H54 (cell line): ENCODE measurements around the gene SPNS3.

Experiments
- DNase-seq: peaks from one replicate; pipeline ENCODE4 v3.0.0; 2011; ENCODE audit warnings: low spot score, mixed read lengths; ENCODE audit not compliant: insufficient read length
- FAIRE-seq: peaks from 3 replicates; lab custom pipeline; 2011; peaks lifted over from hg19 to GRCh38; lab: Jason Lieb, UNC
- POLR2A ChIP-seq: IDR thresholded peaks from 2 replicates; pipeline ENCODE4 v1.6.1; 2011; ENCODE audit warnings: low read depth, mild to moderate bottlenecking, low read length

SPNS3 gene

DNA sequence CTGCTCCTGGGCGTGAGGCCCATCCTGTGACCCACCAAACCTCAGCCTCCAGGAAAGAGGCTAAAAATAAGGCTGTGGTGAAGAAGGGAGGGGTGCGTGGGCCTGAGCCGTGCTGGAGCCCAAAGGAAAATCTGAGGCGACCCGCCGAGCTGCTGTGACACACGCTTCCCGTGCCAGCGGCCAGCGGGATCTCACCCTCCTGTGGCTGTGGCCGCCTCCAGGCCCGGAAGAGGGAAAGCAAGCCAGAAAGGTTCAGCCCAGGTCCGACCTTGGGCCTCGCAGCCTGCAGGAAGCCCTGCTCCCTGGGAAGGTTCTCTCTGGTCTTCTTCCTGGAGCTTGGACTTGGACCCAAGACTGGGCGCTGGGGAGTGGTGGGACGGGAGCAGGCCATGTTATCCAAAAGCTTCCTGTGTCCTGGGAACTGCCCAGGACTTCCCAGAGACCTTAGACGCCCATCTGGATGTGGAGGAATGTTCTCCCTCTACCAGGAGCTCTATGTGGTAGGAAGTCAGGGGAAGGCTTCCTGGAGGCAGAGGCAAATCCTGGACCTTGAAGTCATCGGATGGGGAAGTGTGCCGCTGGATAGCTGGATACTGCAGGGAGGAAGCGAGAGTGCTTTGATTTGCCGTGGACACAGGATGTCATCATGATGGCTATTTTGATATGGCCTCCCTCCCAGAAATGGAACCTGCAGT is 76.3 kb downstream of the SPNS3 start:
- no peak for TF ChIP-seq POLR2A
- FAIRE-seq (no peak), DNase-seq (no peak)

DNA sequence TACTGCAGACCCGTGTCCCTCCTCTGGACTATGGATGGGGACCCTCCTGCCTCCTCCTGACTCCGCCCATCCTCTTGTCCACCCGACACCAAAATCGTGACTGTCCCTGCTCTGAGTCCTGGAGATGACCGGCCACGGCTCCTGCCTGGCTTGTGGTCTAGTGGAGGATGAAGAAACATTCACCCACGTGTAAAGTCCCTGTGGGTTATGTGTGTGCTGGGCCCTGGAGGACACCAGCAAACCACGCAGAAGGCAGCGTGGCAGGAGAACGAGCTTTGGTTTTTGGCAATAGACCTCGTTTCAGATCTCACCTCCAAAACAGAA is 76.8 kb downstream of the SPNS3 start:
- no peak for FAIRE-seq
- TF ChIP-seq POLR2A: no peak
- no peak for DNase-seq

DNA sequence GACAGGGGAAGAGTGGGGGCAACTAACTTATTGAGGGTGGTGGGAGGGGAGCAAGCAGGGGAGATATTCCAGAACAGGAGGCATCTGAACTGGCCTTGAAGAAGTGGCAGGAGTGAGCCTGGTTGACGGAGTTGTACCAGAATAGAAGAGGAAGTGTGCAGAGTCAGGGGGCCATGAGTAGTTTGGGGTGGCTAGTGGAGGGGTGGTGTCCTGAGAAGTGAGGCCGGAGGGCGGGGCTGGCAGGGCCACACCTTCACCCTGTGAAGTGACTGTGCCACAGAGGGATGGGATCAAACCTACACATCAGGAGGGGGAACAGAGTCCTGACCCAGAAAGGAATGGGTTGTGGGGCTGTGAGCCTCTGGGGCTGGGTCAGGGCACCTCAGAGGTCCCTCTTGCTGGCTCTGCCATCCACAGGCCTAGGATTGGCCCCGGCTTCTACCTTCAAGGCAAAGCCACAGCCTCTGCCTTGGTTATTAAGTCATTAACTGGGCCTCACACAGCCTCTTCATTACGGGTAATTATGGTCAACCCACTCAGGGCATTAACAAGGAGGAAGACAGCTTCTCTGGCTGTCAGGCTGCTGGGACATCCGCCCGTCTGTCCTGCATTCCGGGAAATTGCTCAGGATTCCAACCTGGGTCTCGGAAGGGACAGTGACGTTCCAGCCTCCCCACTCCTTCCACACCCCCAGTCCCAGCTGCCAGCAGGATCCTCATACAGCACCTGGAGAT is 77.6 kb downstream of the SPNS3 start:
- no peak for DNase-seq
- FAIRE-seq: no peak
- TF ChIP-seq POLR2A: no peak

DNA sequence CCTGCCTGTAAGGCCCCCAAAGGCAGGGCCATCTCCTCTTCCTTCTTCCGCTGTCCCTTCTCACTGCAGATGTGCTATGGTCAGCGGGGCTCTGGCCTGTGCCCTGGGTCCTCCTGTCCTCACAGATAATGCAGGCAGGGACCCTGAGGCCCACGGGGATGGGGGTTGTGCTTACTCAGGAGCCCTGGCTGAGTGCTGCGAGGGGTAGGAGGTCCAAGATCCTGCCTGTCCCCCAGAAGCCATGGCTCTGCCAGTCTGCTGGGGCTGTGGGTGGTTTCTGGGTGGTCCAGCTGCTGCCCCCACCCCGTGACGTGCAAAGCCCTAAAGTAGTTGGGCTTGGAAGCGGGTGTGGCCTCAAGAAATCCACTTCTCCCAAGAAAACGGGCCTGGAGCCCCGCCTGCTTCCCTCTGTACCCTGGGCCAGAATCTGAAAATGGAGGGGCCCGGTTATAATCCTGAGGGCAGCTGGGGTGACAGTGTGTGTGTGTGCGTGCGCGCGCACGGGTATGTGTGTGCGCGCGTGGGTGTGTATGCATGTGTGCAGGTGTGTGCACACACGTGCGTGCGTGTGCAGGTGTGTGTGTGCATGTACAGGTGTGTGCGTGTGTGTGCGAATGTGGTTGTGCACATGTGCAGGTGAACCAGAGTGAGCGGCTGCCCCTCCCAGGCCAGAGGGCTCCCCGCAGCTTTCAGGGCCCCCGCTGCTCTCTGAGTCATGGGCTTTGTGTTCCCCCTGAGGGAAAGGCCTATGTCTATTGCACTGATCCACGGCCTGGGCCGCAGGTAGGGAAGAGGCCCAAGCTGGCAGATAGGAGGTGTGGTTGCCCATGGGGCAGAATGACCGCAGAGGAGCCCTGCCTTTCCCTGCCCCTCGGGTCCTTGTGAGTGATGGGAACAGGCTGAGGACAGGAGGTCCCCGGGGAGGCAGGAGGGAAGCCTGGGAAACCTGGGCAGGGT is 78.7 kb downstream of the SPNS3 start:
- DNase-seq (no peak), FAIRE-seq (no peak)
- no peak for TF ChIP-seq POLR2A

DNA sequence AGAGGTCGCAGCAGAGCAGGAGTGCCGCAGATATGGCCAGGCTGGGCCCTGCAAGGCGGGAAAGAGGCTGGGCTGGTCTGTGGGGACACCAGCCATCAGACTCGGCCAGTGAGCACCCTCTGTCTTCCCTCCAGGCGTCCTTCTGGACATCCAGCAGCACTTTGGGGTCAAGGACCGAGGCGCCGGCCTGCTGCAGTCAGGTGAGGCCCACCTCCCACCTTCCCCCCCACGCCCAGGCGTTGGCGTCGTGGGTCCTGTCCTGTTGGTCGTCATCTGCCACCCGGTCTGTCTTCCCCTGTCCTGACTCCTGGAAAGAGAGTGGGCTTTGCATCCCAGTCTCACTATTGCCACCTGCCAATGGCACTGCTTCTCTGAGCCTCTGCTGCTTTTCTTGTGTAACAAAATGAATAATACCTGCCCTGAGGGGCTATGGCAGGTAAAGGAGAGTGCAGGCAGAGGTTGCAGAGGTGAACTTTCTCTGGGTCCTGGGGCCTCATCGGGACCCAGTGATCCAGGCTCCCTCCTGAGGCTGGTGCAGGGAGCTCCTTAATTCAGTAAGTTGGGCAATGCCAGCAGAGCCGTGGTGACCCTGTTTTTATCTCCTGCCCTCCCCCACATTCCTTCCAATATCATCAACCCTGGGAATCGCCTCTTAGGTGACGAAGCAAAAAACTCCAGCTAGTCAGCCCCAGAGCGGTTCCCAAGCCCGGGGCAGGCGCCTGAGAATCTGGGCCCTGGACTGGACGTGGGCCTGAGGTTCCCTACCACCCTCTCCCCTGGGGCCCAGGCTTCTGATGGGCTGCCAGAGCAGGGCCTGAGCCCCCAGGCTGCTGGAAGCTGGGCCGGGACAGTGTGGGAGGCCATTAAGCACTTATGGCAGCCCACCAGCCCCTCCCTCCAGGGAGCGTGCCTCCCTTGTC is 79.6 kb downstream of the SPNS3 start:
- no peak for TF ChIP-seq POLR2A
- no peak for DNase-seq
- no peak for FAIRE-seq

DNA sequence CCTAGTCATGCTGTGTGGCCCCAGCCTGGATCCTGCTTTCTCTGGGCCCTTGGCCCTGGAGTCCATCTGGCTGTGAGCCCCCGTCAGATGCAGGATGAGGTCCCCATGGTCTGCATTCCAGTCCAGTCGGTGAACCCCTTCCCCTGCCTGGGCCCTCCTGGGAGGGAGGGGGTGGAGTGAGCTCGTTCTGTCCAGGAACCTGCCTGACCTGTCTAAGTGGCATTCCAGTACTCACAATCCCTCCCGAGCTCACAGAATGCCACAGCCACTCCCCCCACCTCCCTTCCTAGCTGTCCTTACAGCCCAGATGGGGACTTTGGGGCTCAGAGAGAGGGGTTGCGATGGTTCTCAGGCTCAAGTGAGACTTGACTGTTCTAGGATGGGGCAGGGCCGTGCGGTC is 80.5 kb downstream of the SPNS3 start:
- DNase-seq (no peak), FAIRE-seq (no peak)
- TF ChIP-seq POLR2A: no peak

DNA sequence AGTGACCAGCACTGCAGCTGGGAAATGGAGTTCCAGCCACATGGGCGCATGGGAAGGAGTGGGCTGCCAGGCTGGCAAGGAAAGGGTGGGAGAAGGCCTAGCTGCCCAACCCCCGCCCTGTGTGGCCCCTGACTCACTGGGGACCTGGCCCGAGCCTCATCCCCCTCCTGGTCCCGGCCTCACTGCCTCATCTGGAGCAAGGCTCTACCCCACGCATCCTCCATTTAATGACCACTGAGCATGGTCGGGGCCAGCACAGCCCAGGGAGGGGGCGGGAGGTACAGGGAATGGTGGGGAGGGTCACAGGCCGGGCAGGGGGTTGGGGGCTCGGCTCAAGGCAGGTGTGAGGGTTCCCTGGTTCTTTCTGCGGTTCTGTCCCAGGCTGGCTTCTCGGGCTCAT is 81.0 kb downstream of the SPNS3 start:
- FAIRE-seq (no peak), DNase-seq (no peak)
- no peak for TF ChIP-seq POLR2A

DNA sequence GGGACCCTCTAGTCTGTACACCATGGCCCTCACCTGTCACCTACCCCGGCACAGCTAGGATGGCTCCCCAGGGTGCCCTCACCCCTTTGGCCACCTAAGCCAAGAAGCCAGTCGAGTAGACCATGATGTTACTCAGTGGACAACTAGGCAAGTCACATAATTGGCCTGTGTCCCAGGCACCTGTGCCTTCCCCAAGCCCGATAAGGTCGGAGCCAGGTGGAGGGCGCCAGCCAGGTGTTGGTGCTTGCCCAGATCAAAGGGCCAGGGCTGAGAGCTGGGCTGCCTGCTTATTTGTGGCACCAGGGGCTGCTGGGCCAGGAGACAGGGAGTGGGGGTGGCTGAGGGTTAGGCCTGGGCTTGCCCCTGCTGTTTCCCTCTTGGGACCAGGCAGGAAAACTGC is 81.8 kb downstream of the SPNS3 start:
- no peak for DNase-seq
- TF ChIP-seq POLR2A: no peak
- no peak for FAIRE-seq

DNA sequence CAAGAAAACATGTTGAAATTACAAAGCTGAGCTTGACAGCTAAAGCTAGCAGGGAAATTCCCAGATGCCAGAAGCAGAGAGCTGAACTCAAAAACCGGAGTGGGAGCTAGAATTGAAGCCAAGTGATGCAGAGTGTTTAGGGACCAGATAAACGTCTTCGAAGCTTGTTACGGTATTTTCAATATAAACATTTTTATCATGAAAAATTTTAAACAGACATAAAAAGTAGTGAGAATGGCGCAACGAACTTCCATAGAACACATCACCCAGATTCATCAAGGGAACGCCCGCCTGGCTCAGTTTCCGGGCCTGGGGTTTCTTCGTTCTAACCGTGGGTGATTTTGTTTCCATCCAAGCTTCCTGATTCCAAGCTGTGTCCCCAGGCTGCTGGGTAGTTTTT is 83.0 kb downstream of the SPNS3 start:
- no peak for TF ChIP-seq POLR2A
- FAIRE-seq: no peak
- DNase-seq: no peak

DNA sequence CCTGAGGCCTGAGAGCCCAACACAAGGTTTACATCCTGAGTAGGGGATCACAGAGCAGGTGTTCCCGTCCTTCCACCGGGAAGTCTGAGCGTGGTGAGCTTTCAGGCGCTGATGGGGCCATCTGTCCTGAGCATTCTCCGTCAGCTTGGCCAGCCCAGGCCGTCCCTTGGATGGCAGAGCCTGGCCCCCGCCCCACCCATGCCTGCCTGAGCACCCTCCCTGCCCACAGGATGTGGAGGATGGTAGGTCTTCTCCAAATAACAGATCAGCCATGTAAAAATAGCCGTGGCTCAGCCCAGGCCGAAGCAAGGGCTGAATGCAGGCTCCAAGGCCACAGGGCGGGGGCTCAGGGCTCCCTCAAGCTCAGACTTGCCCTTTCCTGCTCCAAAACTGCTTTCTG is 85.2 kb downstream of the SPNS3 start:
- no peak for FAIRE-seq
- DNase-seq: no peak
- TF ChIP-seq POLR2A: no peak

DNA sequence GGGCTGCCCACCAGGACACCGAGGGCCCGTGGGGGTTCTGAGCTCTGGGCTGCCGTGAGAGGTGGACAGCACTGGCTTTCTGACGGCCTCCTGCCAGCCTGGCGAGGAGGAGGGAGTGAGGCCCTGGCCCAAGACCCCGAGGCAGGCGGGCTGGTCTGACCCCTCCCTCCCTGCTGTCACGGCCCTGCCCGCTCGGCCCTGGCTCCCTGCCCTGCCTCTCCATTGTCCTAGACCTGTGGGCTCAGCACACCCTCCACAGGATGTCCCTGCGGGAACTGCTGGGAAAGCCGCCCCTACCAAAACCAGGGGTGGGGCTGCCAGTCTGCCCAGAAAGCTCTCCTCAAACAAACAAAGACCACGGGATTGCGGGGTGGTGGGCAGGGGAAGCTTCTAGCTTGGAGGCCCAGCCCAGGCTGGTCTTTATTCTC is 85.6 kb downstream of the SPNS3 start:
- FAIRE-seq (no peak), DNase-seq (no peak)
- TF ChIP-seq POLR2A: no peak

DNA sequence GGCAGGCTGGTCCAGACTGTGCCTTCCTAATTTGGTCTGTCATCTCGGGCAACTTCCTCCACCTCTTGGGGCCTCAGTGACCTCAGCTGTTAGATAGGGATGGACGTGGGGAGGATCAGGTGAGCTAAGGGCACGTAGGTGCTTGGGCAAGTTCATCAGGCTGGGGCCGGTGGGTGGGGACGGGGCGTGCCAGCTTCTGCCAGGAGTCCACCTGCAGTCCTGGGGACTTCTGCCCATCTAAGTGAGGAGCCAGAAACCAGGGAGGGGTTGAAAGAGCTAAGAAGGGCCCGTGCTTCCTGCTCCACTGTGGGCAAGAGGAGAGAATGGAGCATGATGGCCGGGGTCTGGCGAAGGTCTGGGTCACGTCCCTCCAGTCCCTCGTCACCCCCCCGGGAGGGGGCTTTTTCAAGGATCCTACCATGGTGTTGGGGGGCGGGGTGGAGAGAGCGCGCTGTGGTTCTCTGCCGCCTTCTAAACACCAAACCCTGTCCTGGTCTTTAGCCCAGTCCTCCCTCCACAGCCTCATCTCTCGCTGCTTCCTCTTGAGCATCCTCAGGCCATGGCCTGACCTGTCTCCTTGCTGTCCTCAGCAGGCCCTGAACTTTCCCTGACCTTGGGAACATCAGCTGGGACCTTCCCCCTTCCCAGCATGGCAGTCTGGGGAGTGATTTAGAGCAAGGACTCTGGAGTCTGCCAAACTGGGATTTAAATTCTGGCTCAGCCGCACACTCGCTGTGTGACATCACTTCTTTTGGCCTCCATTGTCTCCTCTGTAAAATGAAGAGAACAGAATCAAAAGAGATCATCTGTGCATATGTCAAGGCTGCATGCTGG is 86.5 kb downstream of the SPNS3 start:
- FAIRE-seq (no peak), DNase-seq (no peak)
- no peak for TF ChIP-seq POLR2A
